ENCODE data around the gene GALNT9.

DNA sequence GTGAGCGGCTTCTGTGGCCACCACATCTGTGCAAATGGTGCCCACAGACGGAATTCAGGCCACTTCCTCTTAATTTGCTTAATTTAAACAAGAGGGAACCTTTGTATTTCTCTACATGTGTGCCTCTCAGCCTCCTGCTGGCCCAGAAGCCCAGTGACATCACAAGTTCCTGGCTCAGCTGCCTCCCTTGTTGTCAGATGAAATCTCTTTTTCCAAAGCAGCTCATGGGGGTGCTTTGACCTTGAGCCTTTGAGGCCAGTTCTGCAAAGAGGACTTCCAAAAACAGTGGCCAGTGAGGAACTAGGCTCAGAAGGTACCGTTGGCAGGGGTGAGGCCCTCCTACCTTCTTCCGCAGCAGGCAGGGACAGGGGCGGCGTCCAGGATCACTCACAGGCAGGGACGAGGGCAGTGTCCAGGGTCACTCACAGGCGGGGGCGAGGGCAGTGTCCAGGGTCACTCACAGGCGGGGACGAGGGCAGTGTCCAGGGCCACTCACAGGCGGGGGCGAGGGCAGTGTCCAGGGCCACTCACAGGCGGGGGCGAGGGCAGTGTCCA lies 35.0 kb upstream of the GALNT9 start:
- TF ChIP-seq, protein P1, sequence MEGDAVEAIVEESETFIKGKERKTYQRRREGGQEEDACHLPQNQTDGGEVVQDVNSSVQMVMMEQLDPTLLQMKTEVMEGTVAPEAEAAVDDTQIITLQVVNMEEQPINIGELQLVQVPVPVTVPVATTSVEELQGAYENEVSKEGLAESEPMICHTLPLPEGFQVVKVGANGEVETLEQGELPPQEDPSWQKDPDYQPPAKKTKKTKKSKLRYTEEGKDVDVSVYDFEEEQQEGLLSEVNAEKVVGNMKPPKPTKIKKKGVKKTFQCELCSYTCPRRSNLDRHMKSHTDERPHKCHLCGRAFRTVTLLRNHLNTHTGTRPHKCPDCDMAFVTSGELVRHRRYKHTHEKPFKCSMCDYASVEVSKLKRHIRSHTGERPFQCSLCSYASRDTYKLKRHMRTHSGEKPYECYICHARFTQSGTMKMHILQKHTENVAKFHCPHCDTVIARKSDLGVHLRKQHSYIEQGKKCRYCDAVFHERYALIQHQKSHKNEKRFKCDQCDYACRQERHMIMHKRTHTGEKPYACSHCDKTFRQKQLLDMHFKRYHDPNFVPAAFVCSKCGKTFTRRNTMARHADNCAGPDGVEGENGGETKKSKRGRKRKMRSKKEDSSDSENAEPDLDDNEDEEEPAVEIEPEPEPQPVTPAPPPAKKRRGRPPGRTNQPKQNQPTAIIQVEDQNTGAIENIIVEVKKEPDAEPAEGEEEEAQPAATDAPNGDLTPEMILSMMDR (IDR thresholded peaks at IDR 0.05), result no peak
- no peak for TF ChIP-seq POLR2A (IDR thresholded peaks at IDR 0.05)

All from lower leg skin (tissue), 3 donors.